Neutrophil (primary cell): Measurements from ENCODE around the gene CGB8.

Source experiments
- H3K27ac ChIP-seq: fragments of 200-600 bp; sonication (generic); 2 replicates; pipeline ENCODE4 v1.5.1; 2016; ENCODE audit warnings: mild to moderate bottlenecking, moderate library complexity
- H3K27me3 ChIP-seq: fragments of 200-600 bp; sonication (generic); 2 replicates; pipeline ENCODE4 v1.6.0; 2016; ENCODE audit warnings: mild to moderate bottlenecking
- H3K36me3 ChIP-seq: fragments of 200-600 bp; sonication (generic); 2 replicates; pipeline ENCODE4 v1.5.1; 2017
- H3K4me1 ChIP-seq, 2 experiments: fragments of 200-600 bp in 1 of 2; sonication (generic) in 1 of 2; 1 replicate in 1 of 2; 2 replicates in 1 of 2; pipeline versions ENCODE4 v1.5.1 to v1.6.1; 2013 to 2016; ENCODE audit warnings: low read depth in 1 of 2, low read length in 1 of 2, mild to moderate bottlenecking in 1 of 2, moderate library complexity in 1 of 2; ENCODE audit not compliant: control insufficient read depth in 1 of 2, insufficient read depth in 1 of 2
- H3K4me3 ChIP-seq, 2 experiments: fragments of 200-600 bp in 1 of 2; sonication (generic) in 1 of 2; 1 replicate in 1 of 2; 2 replicates in 1 of 2; pipeline ENCODE4 v1.5.1; 2013 to 2016; ENCODE audit warnings: low read depth in 1 of 2, low read length in 1 of 2, mild to moderate bottlenecking in 1 of 2, moderate library complexity in 1 of 2
- H3K9me3 ChIP-seq: fragments of 200-600 bp; sonication (generic); 2 replicates; pipeline ENCODE4 v1.5.1; 2016
- CTCF ChIP-seq: fragments of 200-600 bp; sonication (generic); IDR thresholded peaks from 2 replicates; pipeline ENCODE4 v1.5.1; 2016; ENCODE audit warnings: antibody characterized with exemption

The CGB8 gene

GRCh38 chr19:48997972-48998371 lies 50.9 kb downstream of the CGB8 start:
- Histone ChIP-seq H3K36me3 (peaks cover 2% of the 10 kb centered on the region), H3K4me3 (no peak overlapping the region), H3K27me3 (no peaks in the 10 kb centered on the region), H3K27ac (no peak overlapping the region), H3K4me1 (peaks cover 14 to 18% of the 10 kb centered on the region in 2 experiments), H3K9me3 (no peaks in the 10 kb centered on the region)
- TF ChIP-seq CTCF = no peak
